ENCODE measurements around the gene ZFP14. TPM values are rescaled to one million over a fixed set of nuclear protein-coding genes. Genes with fewer than 3 reads are reported as not detected.

ZFP14 gene
- total and polyA plus RNA-seq, 2 of the 4 experiments (the other 2 are of a cell fraction), result 0.67 to 2.0 TPM

GRCh38 chr19:36331353-36332228 lies 47.4 kb downstream of the ZFP14 start:
- Histone ChIP-seq H3K18ac (ENCODE audit: low read depth, low read length) (no peak overlapping the region), H3K56ac (ENCODE audit: extremely low read depth, insufficient read depth, low read length) (no peak overlapping the region), H3K23ac (ENCODE audit: low read depth, low read length) (no peak overlapping the region), H2BK5ac (ENCODE audit: low read depth, low read length, poor library complexity, severe bottlenecking) (no peak overlapping the region), H3K4me2 (ENCODE audit: low read depth, low read length) (peak overlapping the region; percentile 87), H3K9me1 (ENCODE audit: insufficient read depth, low read length) (no peaks in the 10 kb centered on the region; the same call in 1 of the 2 replicates), H4K20me1 (ENCODE audit: insufficient read depth, low read length) (no peaks in the 10 kb centered on the region), H3K4me1 (ENCODE audit: control insufficient read depth, insufficient read depth, low read length) (no peaks in the 10 kb centered on the region), H4K8ac (ENCODE audit: low read depth in 2 of 2, low read length in 2 of 2) (peak overlapping the region; percentile 82 to 95; a peak in 3 of 4 replicates), H3K4me3 (ENCODE audit: insufficient read depth, low read depth, low read length) (peak overlapping the region; percentile 59), H4K5ac (ENCODE audit: low read depth, low read length) (peak overlapping the region; percentile 48; the same call in 1 of the 2 replicates), H3K9ac (ENCODE audit: low read depth, low read length) (peak overlapping the region; percentile 25), H2BK15ac (ENCODE audit: low read depth, low read length) (no peak overlapping the region), H2AK5ac (ENCODE audit: low read depth, low read length) (no peak overlapping the region), H2BK120ac (ENCODE audit: low read depth, low read length) (no peak overlapping the region), H4K91ac (ENCODE audit: insufficient read depth, low read depth, low read length) (peak overlapping the region; percentile 40), H3K27me3 (ENCODE audit: control insufficient read depth, insufficient read depth, low read length) (no peaks in the 10 kb centered on the region), H3K4ac (ENCODE audit: low read depth, low read length) (peak overlapping the region; percentile 46; the same call in 1 of the 2 replicates), H2AK9ac (replicated peaks; ENCODE audit: low read depth, low read length, poor library complexity) (peak overlapping the region; percentile 95), H3K9me3 (ENCODE audit: control insufficient read depth, insufficient read depth, low read length) (peaks cover 3% of the 10 kb centered on the region; the same call in 1 of the 2 replicates), H2AFZ (replicated peaks; ENCODE audit: low read length, poor library complexity) (peak overlapping the region; percentile 99), H3K79me1 (ENCODE audit: low read depth in 1 of 2, low read length in 2 of 2) (peaks cover 0 to 2% of the 10 kb centered on the region in 2 experiments; a peak in 2 of 4 replicates), H3K14ac (replicated peaks; ENCODE audit: low read depth, low read length) (peak overlapping the region; percentile 47; the same call in 1 of the 2 replicates), H3K36me3 (ENCODE audit: control insufficient read depth, insufficient read depth, low read length) (peaks cover 12% of the 10 kb centered on the region), H2BK20ac (ENCODE audit: low read depth, low read length) (no peak overlapping the region), H3K27ac (ENCODE audit: insufficient read depth, low read length) (no peak overlapping the region; the same call in 1 of the 2 replicates)
- ATAC-seq (ENCODE audit: low read depth) (peak; percentile 100), DNase-seq (peak; percentile 94)
- ChIA-PET CTCF (no interaction called here), POLR2A (ENCODE audit: unreplicated experiment) (no interaction called here)
- in situ Hi-C loops (cut with MboI; ENCODE audit: low sequenced_read_pairs), result loop anchor here (5.0 kb wide), 1 partner anchor 89 kb away; no protein-coding TSS in a partner anchor
- dilution Hi-C loops (cut with HindIII; ENCODE audit: low sequenced_read_pairs, unreplicated experiment), result no loop called here
- 3% methylated on average over 25 of the region's 43 CpGs; no CpG with 5 or more reads in 1 of the 2 experiments for WGBS, 2 experiments (ENCODE audit: extremely low coverage in 2 of 2, insufficient read length in 1 of 2)
- intact Hi-C loops (cut with micrococcal nuclease), result no loop called here
- no TSS peak for BruUV-seq (replicated peaks)
- TF ChIP-seq CTCF (conservative IDR thresholded peaks at IDR 0.05; ENCODE audit: low read depth, low read length), result no peak
- TF ChIP-seq MXI1 (IDR thresholded peaks at IDR 0.05; ENCODE audit: borderline replicate concordance, low read depth, low read length), result peak; percentile 55; the same call in 1 of the 2 replicates
- TF ChIP-seq CHD1 (IDR thresholded peaks at IDR 0.05; ENCODE audit: low read depth, low read length), result no peak
- TF ChIP-seq RAD21 (IDR thresholded peaks at IDR 0.05; ENCODE audit: low read length), result no peak
- peak; percentile 54; the same call in 1 of the 2 replicates for TF ChIP-seq FOS (IDR thresholded peaks at IDR 0.05; ENCODE audit: low read depth, low read length)
- 0 out of 2 replicates have a peak, but pooled peaks have one; percentile 0 for TF ChIP-seq CEBPB (IDR thresholded peaks at IDR 0.05; ENCODE audit: low read depth, low read length)
- TF ChIP-seq BHLHE40 (IDR thresholded peaks at IDR 0.05; ENCODE audit: low read depth, low read length), result peak; percentile 39; the same call in 1 of the 2 replicates
- TF ChIP-seq RCOR1 (IDR thresholded peaks at IDR 0.05; ENCODE audit: insufficient replicate concordance, low read length), result no peak
- TF ChIP-seq RFX5 (IDR thresholded peaks at IDR 0.05; ENCODE audit: low read depth, low read length), result peak; percentile 98
- no peak for TF ChIP-seq ELK1 (IDR thresholded peaks at IDR 0.05; ENCODE audit: borderline replicate concordance, low read depth, low read length)
- TF ChIP-seq USF2 (IDR thresholded peaks at IDR 0.05; ENCODE audit: low read depth, low read length), result peak; percentile 22; the same call in 1 of the 2 replicates
- TF ChIP-seq MAFK (IDR thresholded peaks at IDR 0.05; ENCODE audit: low read depth, low read length), result no peak
- no peak for TF ChIP-seq NFE2L2 (IDR thresholded peaks at IDR 0.05; ENCODE audit: low read depth, low read length)

Data from IMR-90 (cell line).